Measurements from ENCODE around the gene IFT57.

IFT57 gene

GRCh38 chr3:108235290-108235689 is 13.1 kb upstream of the IFT57 start:
- Mint-ChIP-seq H3K27me3 (no peaks in the 10 kb centered on the region), H3K27ac (no peak overlapping the region), H3K36me3 (ENCODE audit: low read depth) (no peaks in the 10 kb centered on the region), H3K4me3 (no peak overlapping the region), H3K9me3 (no peaks in the 10 kb centered on the region), H3K4me1 (ENCODE audit: low read depth) (no peaks in the 10 kb centered on the region)
- intact Hi-C loops (cut with micrococcal nuclease) = no loop called here

- Mint-ChIP-seq H3K27me3 (no peaks in the 10 kb centered on the region), H3K27ac (no peak overlapping the region), H3K9me3 (no peaks in the 10 kb centered on the region), H3K36me3 (ENCODE audit: low read depth) (no peaks in the 10 kb centered on the region), H3K4me1 (ENCODE audit: low read depth) (no peaks in the 10 kb centered on the region), H3K4me3 (no peak overlapping the region)
- intact Hi-C loops (cut with micrococcal nuclease) = no loop called here
These were observed 12.2 kb upstream of the IFT57 start for GRCh38 chr3:108234387-108234957.

GRCh38 chr3:108228286-108228685 is 6.1 kb upstream of the IFT57 start:
- Mint-ChIP-seq H3K4me1 (ENCODE audit: low read depth) (peaks cover 15% of the 10 kb centered on the region), H3K27ac (no peak overlapping the region), H3K9me3 (no peaks in the 10 kb centered on the region), H3K27me3 (no peaks in the 10 kb centered on the region), H3K4me3 (no peak overlapping the region), H3K36me3 (ENCODE audit: low read depth) (no peaks in the 10 kb centered on the region)
- intact Hi-C loops (cut with micrococcal nuclease) = no loop called here

GRCh38 chr3:108227131-108227530 is 4.9 kb upstream of the IFT57 start:
- Mint-ChIP-seq H3K4me1 (ENCODE audit: low read depth) (peaks cover 18% of the 10 kb centered on the region), H3K9me3 (no peaks in the 10 kb centered on the region), H3K27me3 (no peaks in the 10 kb centered on the region), H3K4me3 (no peak overlapping the region), H3K36me3 (ENCODE audit: low read depth) (peaks cover 3% of the 10 kb centered on the region), H3K27ac (no peak overlapping the region)
- intact Hi-C loops (cut with micrococcal nuclease) = no loop called here

GRCh38 chr3:108225221-108225620 is 3.0 kb upstream of the IFT57 start:
- Mint-ChIP-seq H3K9me3 (no peaks in the 10 kb centered on the region), H3K4me3 (no peak overlapping the region), H3K4me1 (ENCODE audit: low read depth) (peaks cover 33% of the 10 kb centered on the region), H3K27me3 (no peaks in the 10 kb centered on the region), H3K36me3 (ENCODE audit: low read depth) (peaks cover 8% of the 10 kb centered on the region), H3K27ac (no peak overlapping the region)
- intact Hi-C loops (cut with micrococcal nuclease) = no loop called here

- Mint-ChIP-seq H3K4me3 (peak overlapping the region; percentile 17), H3K27ac (peak overlapping the region; percentile 81), H3K27me3 (no peaks in the 10 kb centered on the region), H3K36me3 (ENCODE audit: low read depth) (peaks cover 8% of the 10 kb centered on the region), H3K9me3 (no peaks in the 10 kb centered on the region), H3K4me1 (ENCODE audit: low read depth) (peaks cover 40% of the 10 kb centered on the region)
- intact Hi-C loops (cut with micrococcal nuclease) = loop anchor here (2.0 to 5.0 kb wide), 4 partner anchors 69 to 183 kb away; partner anchors contain the start of gene CD47
These were observed 1.7 kb upstream of the IFT57 start for GRCh38 chr3:108223928-108224327.

GRCh38 chr3:108222853-108223565 is 785 bp upstream of the IFT57 start:
- H3K27me3 Mint-ChIP-seq = no peaks in the 10 kb centered on the region
- H3K4me3 Mint-ChIP-seq = peak overlapping the region; percentile 86
- H3K36me3 Mint-ChIP-seq (ENCODE audit: low read depth) = peaks cover 8% of the 10 kb centered on the region
- intact Hi-C loops (cut with micrococcal nuclease) = loop anchor here (2.0 to 5.0 kb wide), 4 partner anchors 70 to 184 kb away; partner anchors contain the start of gene CD47
- peak overlapping the region; percentile 94 for H3K27ac Mint-ChIP-seq
- H3K9me3 Mint-ChIP-seq = no peaks in the 10 kb centered on the region
- peaks cover 40% of the 10 kb centered on the region for H3K4me1 Mint-ChIP-seq (ENCODE audit: low read depth)

- Mint-ChIP-seq H3K27me3 (no peaks in the 10 kb centered on the region), H3K27ac (peak overlapping the region; percentile 94), H3K4me1 (ENCODE audit: low read depth) (peaks cover 45% of the 10 kb centered on the region), H3K4me3 (peak overlapping the region; percentile 86), H3K9me3 (no peaks in the 10 kb centered on the region), H3K36me3 (ENCODE audit: low read depth) (peaks cover 8% of the 10 kb centered on the region)
- intact Hi-C loops (cut with micrococcal nuclease) = loop anchor here (5.0 kb wide), 1 partner anchor 186 kb away; no protein-coding TSS in a partner anchor
These were observed 831 bp downstream of the IFT57 start for GRCh38 chr3:108221393-108221792.

- Mint-ChIP-seq H3K9me3 (no peaks in the 10 kb centered on the region), H3K27ac (no peak overlapping the region), H3K4me1 (ENCODE audit: low read depth) (peaks cover 47% of the 10 kb centered on the region), H3K36me3 (ENCODE audit: low read depth) (peaks cover 8% of the 10 kb centered on the region), H3K27me3 (no peaks in the 10 kb centered on the region), H3K4me3 (no peak overlapping the region)
- intact Hi-C loops (cut with micrococcal nuclease) = no loop called here
These were observed 2.9 kb downstream of the IFT57 start for GRCh38 chr3:108219336-108219735.

- H3K4me1 Mint-ChIP-seq (ENCODE audit: low read depth) = peaks cover 42% of the 10 kb centered on the region
- intact Hi-C loops (cut with micrococcal nuclease) = no loop called here
- no peak overlapping the region for H3K27ac Mint-ChIP-seq
- H3K9me3 Mint-ChIP-seq = no peaks in the 10 kb centered on the region
- peaks cover 8% of the 10 kb centered on the region for H3K36me3 Mint-ChIP-seq (ENCODE audit: low read depth)
- no peaks in the 10 kb centered on the region for H3K27me3 Mint-ChIP-seq
- H3K4me3 Mint-ChIP-seq = no peak overlapping the region
These were observed 3.4 kb downstream of the IFT57 start for GRCh38 chr3:108218811-108219210.

GRCh38 chr3:108215871-108216270 is 6.4 kb downstream of the IFT57 start:
- peaks cover 9% of the 10 kb centered on the region for H3K36me3 Mint-ChIP-seq (ENCODE audit: low read depth)
- H3K4me1 Mint-ChIP-seq (ENCODE audit: low read depth) = peaks cover 25% of the 10 kb centered on the region
- H3K9me3 Mint-ChIP-seq = no peaks in the 10 kb centered on the region
- peak overlapping the region; percentile 21 for H3K27ac Mint-ChIP-seq
- H3K27me3 Mint-ChIP-seq = no peaks in the 10 kb centered on the region
- no peak overlapping the region for H3K4me3 Mint-ChIP-seq
- intact Hi-C loops (cut with micrococcal nuclease) = no loop called here

GRCh38 chr3:108209579-108209978 is 12.6 kb downstream of the IFT57 start:
- Mint-ChIP-seq H3K27me3 (no peaks in the 10 kb centered on the region), H3K9me3 (no peaks in the 10 kb centered on the region), H3K4me3 (no peak overlapping the region), H3K27ac (no peak overlapping the region), H3K36me3 (ENCODE audit: low read depth) (peaks cover 11% of the 10 kb centered on the region), H3K4me1 (ENCODE audit: low read depth) (no peaks in the 10 kb centered on the region)
- intact Hi-C loops (cut with micrococcal nuclease) = no loop called here

- intact Hi-C loops (cut with micrococcal nuclease) = no loop called here
- H3K27ac Mint-ChIP-seq = no peak overlapping the region
- H3K4me3 Mint-ChIP-seq = no peak overlapping the region
- no peaks in the 10 kb centered on the region for H3K9me3 Mint-ChIP-seq
- peaks cover 15% of the 10 kb centered on the region for H3K36me3 Mint-ChIP-seq (ENCODE audit: low read depth)
- no peaks in the 10 kb centered on the region for H3K27me3 Mint-ChIP-seq
- H3K4me1 Mint-ChIP-seq (ENCODE audit: low read depth) = no peaks in the 10 kb centered on the region
These were observed 13.4 kb downstream of the IFT57 start for GRCh38 chr3:108208831-108209230.

GRCh38 chr3:108202834-108203233 is 19.4 kb downstream of the IFT57 start:
- H3K27ac Mint-ChIP-seq = no peak overlapping the region
- H3K4me3 Mint-ChIP-seq = no peak overlapping the region
- no peaks in the 10 kb centered on the region for H3K27me3 Mint-ChIP-seq
- no peaks in the 10 kb centered on the region for H3K9me3 Mint-ChIP-seq
- peaks cover 6% of the 10 kb centered on the region for H3K36me3 Mint-ChIP-seq (ENCODE audit: low read depth)
- H3K4me1 Mint-ChIP-seq (ENCODE audit: low read depth) = no peaks in the 10 kb centered on the region
- intact Hi-C loops (cut with micrococcal nuclease) = no loop called here

Measured in dendritic cell treated with granulocyte-macrophage colony-stimulating factor and Interleukin-4, amounts not matched to agents 40 ng/mL and 50 ng/mL, for 4 days (primary cell).